Measurements from ENCODE around the gene STOM.

- TF ChIP-seq POLR2A (IDR thresholded peaks at IDR 0.05) = no peak
- no peak for TF ChIP-seq CTCF (IDR thresholded peaks at IDR 0.05)
Observed at GRCh38 chr9:121339437-121339836, 30.6 kb downstream of the STOM start.

All from body of pancreas (tissue), 4 donors.